ENCODE results near the gene AHCTF1. TPM values are rescaled to one million over a fixed set of nuclear protein-coding genes. Genes with fewer than 3 reads are reported as not detected.

The AHCTF1 gene
- total and polyA plus RNA-seq, 2 of the 8 experiments (the other 6 are each of a cell fraction or from before 2014, with no cell fraction given): 7.9 to 44.5 TPM

- DNase-seq (ENCODE audit: low read depth in 1 of 2, low spot score in 2 of 2): no peak
- Histone ChIP-seq H3K79me2 (ENCODE audit: control insufficient read depth in 1 of 2, insufficient read depth in 2 of 2, low read length in 2 of 2) (no peaks in the 10 kb centered on the region), H3K18ac (ENCODE audit: extremely low read depth, low read length) (no peak overlapping the region), H4K20me1 (replicated peaks in 1 of 2; ENCODE audit: control insufficient read depth in 1 of 2, insufficient read depth in 2 of 2, low read length in 2 of 2) (no peaks in the 10 kb centered on the region), H3K4me2 (ENCODE audit: insufficient read depth in 1 of 2, low read depth in 2 of 2, low read length in 2 of 2) (no peak overlapping the region), H2BK20ac (ENCODE audit: low read length) (no peak overlapping the region), H2AFZ (ENCODE audit: low read length) (no peak overlapping the region), H3K27me3 (replicated peaks in 1 of 4; ENCODE audit: control insufficient read depth in 3 of 4, extremely low read depth in 1 of 4, insufficient read depth in 3 of 4, low read length in 3 of 4) (no peaks in the 10 kb centered on the region), H3K27ac (ENCODE audit: low read depth, low read length) (no peak overlapping the region), H3K56ac (replicated peaks; ENCODE audit: insufficient read length, low read depth, low read length) (no peak overlapping the region), H3K4ac (replicated peaks; ENCODE audit: insufficient read length, low read depth, low read length) (no peak overlapping the region), H3K14ac (ENCODE audit: insufficient read length) (no peak overlapping the region), H3K4me3 (ENCODE audit: extremely low read depth in 1 of 4, insufficient read depth in 2 of 4, low read depth in 3 of 4, low read length in 4 of 4) (no peak overlapping the region), H4K8ac (ENCODE audit: extremely low read depth, insufficient read depth, low read length) (0 out of 2 replicates have a peak overlapping the region, but pooled peaks have one; percentile 46), H4K5ac (ENCODE audit: insufficient read length, low read depth, low read length) (no peak overlapping the region), H3K9me3 (ENCODE audit: insufficient read depth in 2 of 2, low read depth in 1 of 2, low read length in 1 of 2) (no peaks in the 10 kb centered on the region), H3K79me1 (ENCODE audit: low read depth, low read length) (no peaks in the 10 kb centered on the region), H2BK120ac (replicated peaks; ENCODE audit: low read depth, low read length) (no peak overlapping the region), H4K91ac (replicated peaks; ENCODE audit: insufficient read length, low read length) (no peak overlapping the region), H2AK5ac (ENCODE audit: low read depth, low read length) (no peak overlapping the region), H3K9ac (replicated peaks in 1 of 4; ENCODE audit: extremely low read depth in 1 of 4, low read depth in 3 of 4, low read length in 3 of 4) (no peak overlapping the region), H2BK12ac (ENCODE audit: low read depth, low read length) (no peak overlapping the region), H2BK15ac (ENCODE audit: low read length) (no peak overlapping the region), H3K36me3 (ENCODE audit: control insufficient read depth in 2 of 4, insufficient read depth in 4 of 4, low read length in 3 of 4) (peaks cover 0 to 8% (median 1%) of the 10 kb centered on the region in 4 experiments; a peak in 3 of 8 replicates), H2BK5ac (ENCODE audit: low read depth, low read length) (no peak overlapping the region), H3K23ac (ENCODE audit: insufficient read length) (no peak overlapping the region), H3K4me1 (replicated peaks in 1 of 4; ENCODE audit: control insufficient read depth in 3 of 4, insufficient read depth in 4 of 4, low read length in 3 of 4) (no peaks in the 10 kb centered on the region), H3K23me2 (ENCODE audit: low read depth, low read length) (no peaks in the 10 kb centered on the region)
- no peak for TF ChIP-seq BRCA1 (IDR thresholded peaks at IDR 0.05; ENCODE audit: low read depth, low read length)
- no peak for TF ChIP-seq RBBP5 (IDR thresholded peaks at IDR 0.05; ENCODE audit: borderline replicate concordance, low read depth, low read length)
- no peak for TF ChIP-seq SIX5 (IDR thresholded peaks at IDR 0.05; ENCODE audit: low read depth, low read length)
- TF ChIP-seq SIRT6 (IDR thresholded peaks at IDR 0.05; ENCODE audit: low read length): no peak
- TF ChIP-seq KDM5A (IDR thresholded peaks at IDR 0.05; ENCODE audit: low read length): no peak
- TF ChIP-seq PHF8 (conservative IDR thresholded peaks at IDR 0.05; ENCODE audit: low read depth, low read length): no peak
- TF ChIP-seq POLR2AphosphoS5 (IDR thresholded peaks at IDR 0.05; ENCODE audit: low read depth, low read length): no peak
- no peak for TF ChIP-seq CEBPB (IDR thresholded peaks at IDR 0.05; ENCODE audit: low read depth, low read length)
- no peak for TF ChIP-seq CBX8 (IDR thresholded peaks at IDR 0.05; ENCODE audit: borderline replicate concordance, low read depth, low read length)
- TF ChIP-seq NRF1 (IDR thresholded peaks at IDR 0.05; ENCODE audit: low read depth, low read length): no peak
- no peak for TF ChIP-seq RFX5 (IDR thresholded peaks at IDR 0.05; ENCODE audit: borderline replicate concordance, low read depth, low read length)
- no peak for FAIRE-seq
- ChIA-PET CTCF (ENCODE audit: partially characterized antibody) (no interaction called here), POLR2A (ENCODE audit: partially characterized antibody) (no interaction called here)
- 90% methylated on average over 4 of the region's 4 CpGs; no CpG with 5 or more reads in 1 of the 2 experiments for WGBS, 2 experiments (ENCODE audit: extremely low coverage in 1 of 2, insufficient coverage in 1 of 2, insufficient read length in 1 of 2, insufficient replicate concordance in 2 of 2, low coverage in 1 of 2, low lambda C conversion rate in 2 of 2, missing lambda C conversion rate in 1 of 2)
Measured at GRCh38 chr1:246951413-246951812, 19.7 kb upstream of the AHCTF1 start.
